Stomach smooth muscle (tissue), 2 donors: ENCODE data around the gene ATP10A.

Experiments
- H3K27ac ChIP-seq: one replicate; pipeline ENCODE4 v1.7.0; 2013; ENCODE audit warnings: mild to moderate bottlenecking, low read length, inconsistent platforms
- H3K27me3 ChIP-seq, 2 donors: one replicate each; pipeline ENCODE4 v1.7.0; 2013; ENCODE audit warnings: low read length in 2 of 2; ENCODE audit not compliant: insufficient read depth in 2 of 2, control insufficient read depth in 1 of 2
- H3K36me3 ChIP-seq, 2 donors: one replicate each; pipeline ENCODE4 v1.7.0; 2013; ENCODE audit warnings: low read length in 2 of 2; ENCODE audit not compliant: control insufficient read depth in 2 of 2, insufficient read depth in 2 of 2
- H3K4me1 ChIP-seq: one replicate; pipeline ENCODE4 v1.7.0; 2013; ENCODE audit warnings: low read length; ENCODE audit not compliant: control insufficient read depth, insufficient read depth
- H3K4me3 ChIP-seq, 2 donors: one replicate each; pipeline ENCODE4 v1.7.0; 2013; ENCODE audit warnings: low read length in 2 of 2
- H3K9ac ChIP-seq, 2 donors: one replicate each; pipeline ENCODE4 v1.7.0; 2013; ENCODE audit warnings: low read length in 2 of 2, mild to moderate bottlenecking in 1 of 2
- H3K9me3 ChIP-seq, 2 donors: one replicate each; pipeline ENCODE4 v1.7.0; 2013; ENCODE audit warnings: low read length in 2 of 2; ENCODE audit not compliant: control insufficient read depth in 2 of 2
- donor health status: healthy.
- donor health status: Pancreatic carcinoma.

ATP10A gene

DNA sequence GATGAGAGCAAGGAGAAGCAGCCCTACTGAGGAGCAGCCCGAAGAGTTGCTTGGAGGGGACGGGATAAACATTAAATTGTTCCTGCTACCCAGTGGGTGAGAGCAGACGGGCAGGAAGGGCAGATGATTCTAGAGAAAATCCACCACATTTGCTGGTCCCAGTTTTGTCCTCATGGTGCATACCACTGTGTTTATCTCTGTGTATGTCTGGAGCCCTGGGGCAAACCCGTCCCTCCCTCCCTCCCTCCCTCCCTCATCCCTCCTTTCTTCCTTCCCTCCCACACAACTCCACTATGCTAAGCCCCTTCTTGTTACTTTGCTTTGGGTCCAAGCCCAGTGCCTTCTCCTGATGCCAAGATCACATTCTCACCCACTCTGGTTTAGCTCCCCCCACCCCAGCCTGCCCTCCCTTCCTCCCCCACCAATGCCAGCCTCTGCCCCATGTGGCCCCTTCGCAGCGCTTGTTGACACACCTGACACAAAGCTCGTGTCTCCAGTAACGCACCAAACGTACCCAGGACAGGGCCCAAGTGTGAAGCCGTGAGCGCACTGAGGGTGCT lies 194.8 kb downstream of the ATP10A start:
- Histone ChIP-seq H3K36me3 (no peaks in the 10 kb centered on the region), H3K27me3 (no peaks in the 10 kb centered on the region), H3K27ac (no peak overlapping the region), H3K9me3 (no peaks in the 10 kb centered on the region), H3K4me3 (no peak overlapping the region), H3K9ac (no peak overlapping the region), H3K4me1 (peaks cover 49% of the 10 kb centered on the region)

DNA sequence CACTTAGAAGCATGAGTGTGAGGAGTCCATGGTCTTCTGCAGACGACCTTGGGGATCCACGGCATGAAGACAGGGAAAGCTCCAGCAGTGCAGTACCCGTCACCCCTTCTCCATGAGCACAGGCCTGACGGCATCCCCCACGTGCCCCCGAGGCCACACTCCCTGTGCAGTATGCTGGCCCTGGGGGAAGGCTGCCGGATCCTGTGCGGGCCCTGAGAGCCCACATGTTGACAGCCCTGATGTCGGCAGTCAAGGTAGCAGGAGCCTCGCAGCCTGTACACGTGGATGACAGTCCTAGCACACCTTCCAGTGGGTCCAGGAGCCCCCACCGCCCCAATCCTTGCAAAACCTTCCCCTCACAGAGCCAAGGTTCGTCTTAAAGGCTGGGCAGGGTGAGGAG lies 195.3 kb downstream of the ATP10A start:
- no peak overlapping the region for H3K27ac ChIP-seq
- H3K4me3 ChIP-seq = no peak overlapping the region
- no peaks in the 10 kb centered on the region for H3K9me3 ChIP-seq
- H3K36me3 ChIP-seq = no peaks in the 10 kb centered on the region
- no peaks in the 10 kb centered on the region for H3K27me3 ChIP-seq
- H3K4me1 ChIP-seq = peaks cover 46% of the 10 kb centered on the region
- H3K9ac ChIP-seq = no peak overlapping the region

DNA sequence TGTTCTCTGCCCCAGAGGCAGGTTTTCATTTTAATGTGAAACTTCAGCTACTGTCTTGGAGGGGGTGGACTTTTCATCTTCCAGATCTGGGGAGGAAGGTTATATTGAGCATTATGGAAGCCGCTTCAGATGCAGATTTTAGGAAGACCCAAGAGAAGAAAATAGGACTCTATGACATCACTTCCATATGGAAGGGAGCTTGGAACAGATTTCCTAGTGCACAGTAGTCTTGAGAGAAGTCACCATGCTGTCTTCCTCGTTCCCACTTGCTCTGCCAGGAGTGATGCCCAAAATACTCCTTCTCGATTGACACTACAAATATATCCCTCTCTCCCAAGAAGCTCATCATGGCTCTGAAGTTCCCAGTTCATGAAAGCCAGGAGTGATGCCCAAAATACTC lies 197.2 kb downstream of the ATP10A start:
- Histone ChIP-seq H3K4me3 (no peak overlapping the region), H3K36me3 (no peaks in the 10 kb centered on the region), H3K27ac (no peak overlapping the region), H3K9ac (no peak overlapping the region), H3K9me3 (no peaks in the 10 kb centered on the region), H3K4me1 (peaks cover 28% of the 10 kb centered on the region), H3K27me3 (no peaks in the 10 kb centered on the region)

DNA sequence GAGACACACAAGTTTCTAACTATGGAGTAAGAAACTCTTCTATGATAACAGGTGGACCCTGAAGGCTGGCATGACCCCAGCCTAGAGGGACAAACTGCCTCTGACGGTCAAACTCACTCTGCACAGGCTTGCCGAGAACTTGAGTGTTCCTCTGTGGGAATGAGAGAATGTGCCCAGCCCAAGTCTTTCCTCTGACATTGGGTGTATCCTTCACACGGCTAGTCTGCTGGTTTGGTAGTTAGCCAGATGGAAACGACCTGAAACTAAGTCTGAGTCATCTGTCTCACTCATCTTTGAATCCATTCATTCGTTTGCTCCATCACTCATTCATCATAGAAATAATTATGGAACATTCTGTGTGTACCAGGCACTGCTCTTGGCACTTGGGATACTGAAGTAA lies 198.4 kb downstream of the ATP10A start:
- Histone ChIP-seq H3K4me1 (peaks cover 17% of the 10 kb centered on the region), H3K27ac (no peak overlapping the region), H3K36me3 (no peaks in the 10 kb centered on the region), H3K9ac (no peak overlapping the region), H3K27me3 (no peaks in the 10 kb centered on the region), H3K4me3 (no peak overlapping the region), H3K9me3 (no peaks in the 10 kb centered on the region)

DNA sequence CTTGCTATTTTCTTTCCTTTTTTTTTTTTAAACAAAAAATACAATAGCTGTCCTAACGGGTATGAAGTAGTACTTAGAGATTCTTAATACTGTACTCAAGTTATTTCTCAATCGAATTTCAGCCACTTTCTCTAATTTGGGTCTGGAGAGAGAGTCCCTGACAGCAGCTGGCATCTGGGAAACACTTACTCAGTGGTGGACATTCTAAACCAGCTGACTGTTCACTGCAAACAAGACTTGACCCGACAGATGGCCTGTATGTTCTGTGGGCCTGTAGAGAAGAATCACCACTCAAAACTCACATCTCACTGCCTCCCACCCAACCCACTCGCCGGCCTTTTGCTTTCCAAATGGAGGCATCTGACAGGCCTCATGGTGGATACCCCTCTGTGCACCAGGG lies 199.6 kb downstream of the ATP10A start:
- no peaks in the 10 kb centered on the region for H3K27me3 ChIP-seq
- H3K36me3 ChIP-seq = no peaks in the 10 kb centered on the region
- H3K4me3 ChIP-seq = no peak overlapping the region
- peaks cover 6% of the 10 kb centered on the region for H3K4me1 ChIP-seq
- H3K9ac ChIP-seq = no peak overlapping the region
- no peaks in the 10 kb centered on the region for H3K9me3 ChIP-seq
- H3K27ac ChIP-seq = no peak overlapping the region

DNA sequence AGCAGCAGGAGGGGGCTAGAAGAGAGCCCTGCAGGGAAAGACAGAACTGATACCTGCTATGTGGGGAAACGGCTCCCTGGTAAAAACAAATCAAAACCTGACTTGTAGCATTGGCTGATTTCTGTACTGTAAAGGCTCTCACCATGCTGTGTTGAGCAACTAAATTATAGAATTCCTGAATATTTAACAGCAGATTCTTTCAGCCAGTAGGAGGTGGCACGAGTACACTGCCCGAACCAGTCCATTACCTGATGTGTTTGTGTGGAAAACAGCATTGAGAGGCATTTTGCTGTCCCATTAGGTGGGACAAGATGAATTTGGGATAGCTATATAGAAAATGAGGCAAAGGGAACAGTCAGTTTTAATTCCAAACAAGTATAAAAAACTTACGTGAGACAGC lies 201.2 kb downstream of the ATP10A start:
- H3K9me3 ChIP-seq = no peaks in the 10 kb centered on the region
- H3K4me1 ChIP-seq = no peaks in the 10 kb centered on the region
- no peaks in the 10 kb centered on the region for H3K27me3 ChIP-seq
- no peaks in the 10 kb centered on the region for H3K36me3 ChIP-seq
- H3K4me3 ChIP-seq = no peak overlapping the region
- no peak overlapping the region for H3K27ac ChIP-seq
- no peak overlapping the region for H3K9ac ChIP-seq

DNA sequence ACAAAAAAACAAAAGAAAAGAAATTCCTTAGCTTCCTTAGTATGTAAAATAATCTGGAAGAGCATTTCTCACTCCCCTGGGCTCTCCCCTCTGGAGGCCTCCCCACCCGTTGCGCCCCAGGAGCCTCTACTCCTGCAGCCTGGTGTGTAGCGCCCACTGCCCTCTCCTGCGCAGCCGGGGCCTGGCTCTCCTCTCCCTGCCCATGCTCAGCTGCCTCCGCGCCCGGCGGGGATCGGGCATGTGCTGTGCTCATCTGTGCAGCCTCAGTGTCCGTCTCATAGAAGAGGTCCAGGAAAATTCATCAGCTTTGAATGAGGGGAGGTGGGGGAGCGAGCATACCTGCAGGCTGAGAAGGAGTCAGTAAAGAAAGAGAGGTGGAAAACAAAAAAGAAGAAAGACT lies 203.9 kb downstream of the ATP10A start:
- H3K27me3 ChIP-seq = no peaks in the 10 kb centered on the region
- no peaks in the 10 kb centered on the region for H3K9me3 ChIP-seq
- H3K36me3 ChIP-seq = no peaks in the 10 kb centered on the region

DNA sequence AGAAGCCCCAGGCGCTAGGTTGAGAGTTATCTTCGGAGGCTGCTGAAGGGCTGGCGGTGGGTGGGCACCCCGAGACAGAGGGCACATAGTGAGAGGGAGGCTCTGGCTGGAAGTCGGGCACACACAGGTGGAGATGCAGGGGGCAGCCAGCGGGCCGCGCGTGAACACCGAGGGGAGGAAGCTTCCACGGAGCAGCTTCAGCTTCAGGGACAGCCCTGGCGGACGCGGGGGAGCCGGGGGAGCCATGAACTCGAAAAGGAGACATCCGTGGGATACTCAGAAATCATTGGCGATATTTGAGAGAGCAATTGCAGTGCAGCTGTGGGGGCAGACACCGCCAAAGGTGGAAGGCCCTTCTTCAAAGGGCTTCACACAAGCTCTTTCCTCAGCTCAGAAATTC lies 204.6 kb downstream of the ATP10A start:
- H3K4me1 ChIP-seq = no peaks in the 10 kb centered on the region

More for the DNA sequence above, 203.9 kb downstream of the ATP10A start:
- Histone ChIP-seq H3K9ac (no peak overlapping the region), H3K4me3 (no peak overlapping the region), H3K4me1 (no peaks in the 10 kb centered on the region), H3K27ac (no peak overlapping the region)

DNA sequence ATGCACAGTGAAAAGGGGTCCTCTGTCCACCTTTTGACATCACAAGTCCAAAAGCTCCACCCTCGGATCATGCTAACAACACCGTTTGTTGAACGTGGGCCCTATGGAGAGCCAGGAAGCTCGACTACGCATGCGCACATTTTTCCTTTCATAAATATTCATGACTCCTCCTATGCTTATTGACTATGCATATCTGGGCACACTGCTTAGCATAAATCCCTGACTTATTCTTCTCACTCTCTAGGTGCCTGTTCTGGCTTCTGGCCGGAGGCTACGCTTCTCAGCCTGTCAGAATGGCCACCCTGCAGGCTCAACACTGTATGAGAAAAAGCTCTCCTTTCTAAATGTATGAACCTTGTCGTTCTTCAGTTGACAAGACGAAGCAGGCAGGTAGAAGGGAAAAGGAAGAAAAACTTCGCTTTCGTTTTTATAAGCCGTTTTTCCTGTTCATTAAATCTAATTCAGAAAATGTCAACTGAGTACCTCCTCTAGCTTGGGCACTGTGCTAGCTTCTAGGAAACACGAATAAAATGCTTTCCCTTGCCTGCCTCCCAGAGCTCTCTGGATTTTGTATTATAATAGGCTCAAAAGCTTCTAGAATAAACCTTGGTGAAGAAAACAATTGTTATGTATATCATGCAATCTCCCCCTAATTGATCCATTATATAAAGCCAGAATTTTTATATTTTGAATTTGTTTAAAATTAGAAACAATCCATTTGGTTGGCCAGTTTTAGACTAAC lies 207.7 kb downstream of the ATP10A start:
- Histone ChIP-seq H3K4me1 (no peaks in the 10 kb centered on the region), H3K27ac (no peak overlapping the region), H3K9ac (no peak overlapping the region)

More for the DNA sequence above, 204.6 kb downstream of the ATP10A start:
- H3K27me3 ChIP-seq = no peaks in the 10 kb centered on the region
- no peak overlapping the region for H3K4me3 ChIP-seq
- no peak overlapping the region for H3K27ac ChIP-seq
- no peaks in the 10 kb centered on the region for H3K9me3 ChIP-seq
- no peaks in the 10 kb centered on the region for H3K36me3 ChIP-seq
- no peak overlapping the region for H3K9ac ChIP-seq

DNA sequence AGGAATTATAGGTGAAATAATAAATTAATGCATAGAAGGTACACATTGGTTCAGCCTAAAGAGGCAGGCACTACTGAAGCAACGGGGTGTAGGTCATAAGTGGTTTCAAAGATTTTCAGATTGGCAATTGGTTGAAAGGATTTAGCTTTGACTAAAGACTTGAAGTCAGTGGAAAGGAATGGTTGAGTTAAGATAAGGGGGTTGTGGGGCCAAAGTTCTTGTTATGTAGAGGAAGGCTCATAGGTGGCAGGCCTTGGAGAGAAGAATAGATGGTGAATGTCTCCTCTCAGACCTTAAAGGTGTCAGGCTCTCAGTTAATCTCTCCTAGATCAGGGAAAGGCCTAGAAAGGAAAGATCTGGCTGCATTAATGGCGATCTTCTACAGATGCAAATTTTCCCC lies 209.8 kb downstream of the ATP10A start:
- Histone ChIP-seq H3K36me3 (no peaks in the 10 kb centered on the region), H3K4me1 (peaks cover 3% of the 10 kb centered on the region), H3K27me3 (no peaks in the 10 kb centered on the region), H3K9me3 (no peaks in the 10 kb centered on the region), H3K4me3 (no peak overlapping the region), H3K9ac (no peak overlapping the region), H3K27ac (no peak overlapping the region)

More for the DNA sequence above, 207.7 kb downstream of the ATP10A start:
- H3K4me3 ChIP-seq = no peak overlapping the region
- H3K36me3 ChIP-seq = no peaks in the 10 kb centered on the region
- H3K9me3 ChIP-seq = no peaks in the 10 kb centered on the region
- H3K27me3 ChIP-seq = no peaks in the 10 kb centered on the region

DNA sequence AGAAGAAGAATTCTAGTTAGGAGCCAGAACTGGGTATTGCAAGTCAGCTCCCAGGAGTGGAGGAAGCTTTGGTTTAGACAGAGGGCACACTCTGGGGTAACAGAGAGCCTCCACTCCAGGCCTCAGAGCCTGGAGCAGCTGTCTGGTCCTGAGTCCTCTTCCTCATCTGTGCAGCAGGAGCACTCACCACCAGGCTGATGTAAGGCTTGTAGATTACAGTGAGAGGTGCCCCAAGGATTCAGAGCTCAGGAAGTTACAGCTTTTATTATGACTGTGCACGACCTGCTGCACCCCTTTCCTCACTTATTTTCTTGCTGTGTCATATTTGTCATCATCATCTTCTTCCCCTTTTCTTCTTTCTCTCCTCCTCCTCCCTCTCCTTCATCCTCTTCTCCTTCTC lies 210.4 kb downstream of the ATP10A start:
- Histone ChIP-seq H3K9me3 (no peaks in the 10 kb centered on the region), H3K27ac (no peak overlapping the region), H3K4me3 (no peak overlapping the region), H3K36me3 (no peaks in the 10 kb centered on the region), H3K4me1 (peaks cover 3% of the 10 kb centered on the region), H3K9ac (no peak overlapping the region), H3K27me3 (no peaks in the 10 kb centered on the region)
